Measurements from ENCODE around the gene MMP13.
"Not testable (repeated sequence)": the region's sequence is repeated elsewhere in the genome, so short reads cannot be mapped to it uniquely, and the experiment has no call there.

Gene MMP13

GRCh38 chr11:102955624-102956023, at the start of gene MMP13:
MMP13 (minus strand) TSS chr11:102955732; CDS start chr11:102955705, 27 bp downstream.
- no peak for DNase-seq

- DNase-seq: not testable (repeated sequence)
These were observed 48.7 kb upstream of the MMP13 start for GRCh38 chr11:103004234-103004633.

GRCh38 chr11:102994105-102994504, 38.6 kb upstream of the MMP13 start:
- no peak for DNase-seq

GRCh38 chr11:102991776-102992175, 36.2 kb upstream of the MMP13 start:
- no peak for DNase-seq

GRCh38 chr11:102990145-102990544, 34.6 kb upstream of the MMP13 start:
- no peak for DNase-seq

GRCh38 chr11:102989379-102990047, 34.0 kb upstream of the MMP13 start:
- no peak for DNase-seq

GRCh38 chr11:102986815-102987214, 31.3 kb upstream of the MMP13 start:
- no peak for DNase-seq

GRCh38 chr11:102985850-102986249, 30.3 kb upstream of the MMP13 start:
- DNase-seq: no peak

- DNase-seq: no peak
These were observed 28.0 kb upstream of the MMP13 start for GRCh38 chr11:102983486-102983885.

- DNase-seq: no peak
These were observed 25.9 kb upstream of the MMP13 start for GRCh38 chr11:102981324-102981910.

- no peak for DNase-seq
These were observed 19.2 kb upstream of the MMP13 start for GRCh38 chr11:102974552-102975280.

- DNase-seq: not testable (repeated sequence)
These were observed 18.2 kb upstream of the MMP13 start for GRCh38 chr11:102973698-102974097.

- no peak for DNase-seq
These were observed 17.3 kb upstream of the MMP13 start for GRCh38 chr11:102972853-102973252.

- DNase-seq: no peak
These were observed 16.2 kb upstream of the MMP13 start for GRCh38 chr11:102971766-102972165.

GRCh38 chr11:102967497-102967896, 12.0 kb upstream of the MMP13 start:
- no peak for DNase-seq

- no peak for DNase-seq
These were observed 10.5 kb upstream of the MMP13 start for GRCh38 chr11:102966011-102966410.

- no peak for DNase-seq
These were observed 9.3 kb upstream of the MMP13 start for GRCh38 chr11:102964867-102965266.

- DNase-seq: no peak
These were observed 2.4 kb upstream of the MMP13 start for GRCh38 chr11:102957953-102958352.

- no peak for DNase-seq
These were observed 4.9 kb downstream of the MMP13 start for GRCh38 chr11:102950622-102951081.

- DNase-seq: no peak
These were observed 9.3 kb downstream of the MMP13 start for GRCh38 chr11:102946237-102946636.

- DNase-seq: peak; percentile 50
These were observed 14.6 kb downstream of the MMP13 start for GRCh38 chr11:102940714-102941588.

- no peak for DNase-seq
These were observed 18.5 kb downstream of the MMP13 start for GRCh38 chr11:102936864-102937509.
